HG03103 (cell line): Measurements from ENCODE around the gene MRPL43.
"Not testable (repeated sequence)": the region's sequence is repeated elsewhere in the genome, so short reads cannot be mapped to it uniquely, and the experiment has no call there.

Source experiments
- ATAC-seq: cut with Tn5 transposase; IDR thresholded peaks from one replicate; pipeline ENCODE4 v1.9.1; 2021; ENCODE audit warnings: low read depth; ENCODE audit not compliant: unreplicated experiment

The MRPL43 gene

GRCh38 chr10:100985336-100985735, 2.0 kb downstream of the MRPL43 start:
- no peak for ATAC-seq

DNA sequence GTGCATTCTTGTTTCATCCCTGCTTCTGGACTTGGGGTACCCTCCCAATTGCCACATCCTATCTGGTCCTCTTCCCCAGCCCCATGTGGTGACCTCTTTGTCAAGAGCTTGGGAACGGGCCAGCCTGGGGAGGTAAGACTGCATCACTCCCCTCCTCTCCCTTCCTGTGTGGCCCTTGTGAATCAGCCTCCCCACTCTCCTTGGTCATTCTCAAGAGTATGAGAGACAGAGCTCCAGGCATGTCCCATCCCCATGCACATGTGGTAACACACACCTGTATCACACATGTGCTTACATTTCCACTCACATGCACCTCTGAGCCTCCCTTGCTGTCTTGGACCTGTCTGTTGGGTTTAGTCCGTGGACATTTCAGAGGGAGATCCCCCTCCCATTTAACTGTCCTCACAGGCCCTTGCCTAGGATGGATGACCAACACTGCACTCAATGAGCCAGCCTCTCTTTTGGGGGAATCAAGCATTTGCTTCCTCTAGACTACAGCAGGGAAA, 2.6 kb downstream of the MRPL43 start:
- no peak for ATAC-seq

DNA sequence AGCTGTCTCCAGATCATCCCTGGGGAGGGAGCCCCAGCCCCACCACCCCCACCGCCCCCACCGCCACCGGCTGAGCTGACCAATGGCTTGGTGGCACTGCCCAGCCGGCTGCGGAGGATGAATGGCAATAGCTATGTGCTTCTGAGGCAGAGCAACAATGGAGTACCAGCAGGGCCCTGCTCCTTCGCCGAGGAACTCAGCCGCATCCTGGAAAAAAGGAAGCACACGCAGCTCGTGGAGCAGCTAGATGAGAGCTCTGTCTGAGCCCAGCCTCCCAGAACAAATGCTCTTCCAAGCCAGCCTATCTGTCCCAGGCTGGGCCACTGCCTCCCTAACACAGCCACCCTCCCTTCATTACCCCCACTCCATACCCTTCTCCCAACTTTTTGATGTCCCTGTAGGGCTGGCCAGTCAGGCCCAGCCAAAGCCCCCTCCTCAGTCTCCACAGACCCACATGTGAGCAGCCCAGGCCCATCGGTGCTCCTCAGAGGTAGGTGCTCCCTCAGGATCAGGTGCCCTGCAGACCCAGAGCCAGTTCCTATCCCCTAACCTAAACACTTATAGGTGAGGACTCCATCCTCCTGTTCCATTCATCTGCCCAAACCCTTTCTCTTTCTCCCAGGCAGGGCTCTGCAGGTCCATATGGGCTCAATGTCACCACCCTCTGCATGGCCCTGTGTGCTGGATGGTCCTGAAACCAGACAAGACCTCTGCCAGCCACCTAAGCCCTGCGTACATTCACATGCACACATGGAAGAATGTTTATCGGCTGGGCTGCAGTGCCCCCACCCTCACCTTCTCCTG, 3.2 kb downstream of the MRPL43 start:
- ATAC-seq, result no peak

- no peak for ATAC-seq
These were observed 4.1 kb downstream of the MRPL43 start for GRCh38 chr10:100982916-100983830.

- no peak for ATAC-seq
These were observed 6.0 kb downstream of the MRPL43 start for GRCh38 chr10:100981178-100981772.

GRCh38 chr10:100980711-100981110, 6.6 kb downstream of the MRPL43 start:
- ATAC-seq, result no peak

- ATAC-seq, result no peak
These were observed 7.0 kb downstream of the MRPL43 start for GRCh38 chr10:100980311-100980710.

DNA sequence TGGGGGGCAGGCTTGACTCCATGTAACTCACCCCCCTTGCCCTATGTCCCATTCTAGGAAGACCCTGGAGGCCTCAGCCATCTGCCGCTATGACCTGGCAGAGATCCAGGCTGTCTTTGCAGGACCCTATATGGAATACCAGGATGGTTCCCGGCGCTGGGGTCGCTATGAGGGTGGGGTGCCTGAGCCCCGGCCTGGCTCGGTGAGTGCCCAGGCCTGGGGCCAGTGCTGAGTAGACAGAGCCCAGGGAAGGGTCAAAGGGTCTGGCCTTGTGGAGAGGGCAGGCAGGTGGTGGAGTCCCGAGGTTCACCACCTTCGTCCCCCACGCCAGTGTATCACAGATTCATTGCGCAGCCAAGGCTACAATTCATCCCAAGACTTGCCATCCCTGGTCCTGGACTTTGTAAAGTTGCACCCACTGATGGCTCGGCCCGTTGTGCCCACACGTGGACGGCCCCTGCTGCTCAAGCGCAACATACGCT, 7.5 kb downstream of the MRPL43 start:
- ATAC-seq, result no peak

DNA sequence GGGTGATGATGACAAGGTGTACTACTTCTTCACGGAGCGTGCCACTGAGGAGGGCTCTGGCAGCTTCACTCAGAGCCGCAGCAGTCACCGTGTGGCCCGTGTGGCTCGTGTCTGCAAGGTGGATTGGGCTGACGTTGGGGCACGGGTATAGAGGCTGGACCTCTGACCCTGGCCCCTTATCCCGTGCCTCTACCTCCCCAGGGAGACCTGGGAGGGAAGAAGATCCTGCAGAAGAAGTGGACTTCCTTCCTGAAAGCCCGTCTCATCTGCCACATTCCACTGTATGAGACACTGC, 8.4 kb downstream of the MRPL43 start:
- no peak for ATAC-seq

GRCh38 chr10:100978121-100978900, 9.0 kb downstream of the MRPL43 start:
- no peak for ATAC-seq

DNA sequence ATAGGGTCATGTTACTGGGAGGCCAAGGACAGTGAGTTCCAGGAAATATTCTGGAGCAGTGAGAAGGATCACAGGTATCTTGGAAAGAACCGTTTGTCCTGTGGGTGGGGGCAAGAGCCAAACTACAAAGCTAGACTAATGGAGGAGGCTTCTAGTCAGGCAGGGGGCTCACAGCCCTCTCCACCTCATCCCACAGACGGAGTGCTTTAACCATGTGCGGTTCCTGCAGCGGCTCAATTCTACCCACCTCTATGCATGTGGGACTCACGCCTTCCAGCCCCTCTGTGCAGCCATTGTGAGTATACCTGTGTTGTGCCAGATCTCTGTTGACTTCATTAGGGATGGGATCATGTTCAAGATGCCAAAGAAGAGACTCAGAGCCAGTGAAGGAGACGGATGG, 9.9 kb downstream of the MRPL43 start:
- no peak for ATAC-seq

DNA sequence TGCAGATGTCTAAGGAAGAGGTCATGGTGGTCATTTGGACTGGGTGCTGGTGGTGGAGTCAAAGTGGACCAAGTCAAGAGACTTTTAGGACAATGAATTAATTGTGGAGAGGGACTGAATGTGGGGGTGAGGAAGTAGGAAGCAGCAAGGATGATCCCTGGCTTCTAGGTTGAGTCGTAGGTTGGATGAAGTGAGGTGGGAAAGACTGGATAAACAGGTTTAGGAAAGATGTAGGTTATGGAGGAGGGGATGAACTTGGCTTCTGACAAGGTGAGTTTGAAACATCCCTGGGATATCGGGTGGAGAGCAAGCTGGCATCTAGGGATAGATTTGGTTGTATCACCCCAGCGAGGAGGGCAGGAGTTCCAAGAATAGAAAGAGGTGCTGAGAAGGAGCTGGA, 10.4 kb downstream of the MRPL43 start:
- ATAC-seq, result no peak

DNA sequence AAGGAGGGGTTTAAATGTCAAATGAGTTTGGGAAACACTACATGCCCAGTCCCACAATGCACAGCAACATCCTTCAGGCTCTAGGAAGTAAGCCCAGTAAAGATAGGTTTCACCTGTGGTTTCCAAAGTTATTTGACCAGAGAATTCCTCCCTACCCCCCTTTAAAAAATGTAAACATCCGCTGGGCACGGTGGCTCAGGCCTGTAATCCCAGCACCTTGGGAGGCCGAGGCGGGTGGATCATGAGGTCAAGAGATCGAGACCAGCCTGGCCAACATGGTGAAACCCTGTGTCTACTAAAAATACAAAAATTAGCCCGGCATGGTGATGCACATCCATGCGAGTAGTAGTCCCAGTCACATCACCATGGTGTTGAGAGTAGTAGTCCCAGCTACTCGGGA, 11.9 kb downstream of the MRPL43 start:
- ATAC-seq, result not testable (repeated sequence)

- no peak for ATAC-seq
These were observed 14.3 kb downstream of the MRPL43 start for GRCh38 chr10:100972904-100973535.

- ATAC-seq, result no peak
These were observed 15.0 kb downstream of the MRPL43 start for GRCh38 chr10:100972115-100972903.

- ATAC-seq, result no peak
These were observed 16.1 kb downstream of the MRPL43 start for GRCh38 chr10:100970914-100971811.

DNA sequence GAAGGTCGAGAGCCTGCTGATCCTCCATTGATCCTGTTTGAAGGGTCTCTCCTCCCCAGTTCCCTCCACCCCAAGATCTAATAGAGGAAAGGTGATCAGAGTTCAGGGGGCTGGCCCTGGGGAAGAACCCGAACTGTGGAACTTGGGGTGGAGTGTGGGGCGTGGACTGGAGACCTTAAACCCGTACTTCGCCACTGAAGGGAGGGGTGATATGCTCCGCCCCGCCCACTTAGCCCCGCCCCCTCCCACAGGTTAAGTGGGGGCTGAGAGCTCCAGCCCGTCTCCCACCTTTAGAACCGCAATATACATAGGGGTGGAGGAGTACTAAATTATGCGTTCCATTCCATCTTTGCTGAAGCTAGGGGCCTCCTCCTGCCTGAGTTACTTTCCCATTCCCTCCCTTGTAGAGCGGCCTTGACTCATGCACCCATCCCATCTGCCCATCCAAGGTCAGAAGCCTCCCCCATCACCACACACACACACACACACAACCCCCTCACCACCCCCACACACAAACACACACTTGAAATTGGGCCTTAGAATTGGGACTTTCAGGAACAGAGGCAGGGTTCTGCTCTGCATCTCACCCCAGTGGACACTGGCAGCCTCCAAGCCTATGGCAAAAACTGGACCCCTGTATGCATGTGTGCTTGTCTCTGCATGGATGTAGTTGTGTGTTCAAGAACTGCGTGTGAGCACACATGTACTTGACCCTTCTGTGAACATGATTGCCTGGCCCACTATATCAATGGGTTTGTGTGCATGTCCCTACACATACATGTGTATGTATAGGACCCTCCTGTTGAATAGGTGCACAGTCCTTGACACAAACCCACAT, 17.0 kb downstream of the MRPL43 start:
- ATAC-seq, result no peak
